ENCODE data around the gene ADAMTS8.

- TF ChIP-seq, protein P1, sequence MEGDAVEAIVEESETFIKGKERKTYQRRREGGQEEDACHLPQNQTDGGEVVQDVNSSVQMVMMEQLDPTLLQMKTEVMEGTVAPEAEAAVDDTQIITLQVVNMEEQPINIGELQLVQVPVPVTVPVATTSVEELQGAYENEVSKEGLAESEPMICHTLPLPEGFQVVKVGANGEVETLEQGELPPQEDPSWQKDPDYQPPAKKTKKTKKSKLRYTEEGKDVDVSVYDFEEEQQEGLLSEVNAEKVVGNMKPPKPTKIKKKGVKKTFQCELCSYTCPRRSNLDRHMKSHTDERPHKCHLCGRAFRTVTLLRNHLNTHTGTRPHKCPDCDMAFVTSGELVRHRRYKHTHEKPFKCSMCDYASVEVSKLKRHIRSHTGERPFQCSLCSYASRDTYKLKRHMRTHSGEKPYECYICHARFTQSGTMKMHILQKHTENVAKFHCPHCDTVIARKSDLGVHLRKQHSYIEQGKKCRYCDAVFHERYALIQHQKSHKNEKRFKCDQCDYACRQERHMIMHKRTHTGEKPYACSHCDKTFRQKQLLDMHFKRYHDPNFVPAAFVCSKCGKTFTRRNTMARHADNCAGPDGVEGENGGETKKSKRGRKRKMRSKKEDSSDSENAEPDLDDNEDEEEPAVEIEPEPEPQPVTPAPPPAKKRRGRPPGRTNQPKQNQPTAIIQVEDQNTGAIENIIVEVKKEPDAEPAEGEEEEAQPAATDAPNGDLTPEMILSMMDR (IDR thresholded peaks at IDR 0.05), result no peak
- no peak for TF ChIP-seq POLR2A (IDR thresholded peaks at IDR 0.05)
Measured at GRCh38 chr11:130370845-130371590, 57.4 kb downstream of the ADAMTS8 start.

Data from thyroid gland (tissue), 4 donors.